Peyer's patch (tissue), 4 donors: ENCODE measurements around the gene DAPK3. TPM values are rescaled to one million over a fixed set of nuclear protein-coding genes. Genes with fewer than 3 reads are reported as not detected.

Source experiments
- DNase-seq, 3 donors: peaks; one replicate each; pipeline ENCODE4 v3.0.0-alpha.2; 2017 to 2019
- H3K27ac ChIP-seq, 4 donors: fragments of 200-600 bp; sonication (generic); one replicate each; pipeline ENCODE4 v1.5.1; 2016 to 2019
- H3K27me3 ChIP-seq, 2 donors: fragments of 200-600 bp; sonication (generic); one replicate each; pipeline ENCODE4 v1.5.1; 2019
- H3K36me3 ChIP-seq, 3 donors: fragments of 200-600 bp; sonication (generic); one replicate each; pipeline ENCODE4 v1.5.1; 2016 to 2019
- H3K4me1 ChIP-seq, 4 donors: fragments of 200-600 bp; sonication (generic); one replicate each; pipeline ENCODE4 v1.5.1; 2016 to 2019
- H3K4me3 ChIP-seq, 4 donors: fragments of 200-600 bp; sonication (generic); 1 replicate in 3 of 4; 2 replicates in 1 of 4; pipeline ENCODE4 v1.5.1; 2016 to 2019; ENCODE audit warnings: mild to moderate bottlenecking in 1 of 4
- H3K9me3 ChIP-seq, 4 donors: fragments of 200-600 bp; sonication (generic); one replicate each; pipeline ENCODE4 v1.5.1; 2016 to 2019; ENCODE audit warnings: mild to moderate bottlenecking in 1 of 4
- CTCF ChIP-seq, 6 experiments: fragments of 450-650 bp in 4 of 6; fragments of 200-600 bp in 2 of 6; sonication (generic) in 1 of 6; IDR thresholded peaks; one replicate each; pipeline ENCODE4 v1.5.1; 2017 to 2019; ENCODE audit warnings: antibody characterized with exemption in 6 of 6, mild to moderate bottlenecking in 3 of 6, moderate library complexity in 1 of 6
- POLR2A ChIP-seq, 2 donors: fragments of 450-650 bp; IDR thresholded peaks; one replicate each; pipeline ENCODE4 v1.5.1; 2017; ENCODE audit warnings: antibody characterized with exemption in 2 of 2, mild to moderate bottlenecking in 2 of 2, moderate library complexity in 2 of 2
- small RNA-seq, 2 donors: library from RNA; depleted of rRNA; stranded (forward); fragments of <200 nt; gene quantifications; one replicate each; pipeline ENCODE3, GENCODE V24; 2016
- total RNA-seq, 4 donors: library from RNA; depleted of rRNA; stranded (reverse); fragments of >200 nt; gene quantifications; one replicate each; pipeline ENCODE4 v1.1.0, GENCODE V29; 2016

The DAPK3 gene
- total RNA-seq, 4 donors from 2014 or later: 61.3 to 106 (median 88.1) TPM

GRCh38 chr19:3919793-3920192, 51.1 kb downstream of the DAPK3 start:
- no peak overlapping the region for H3K27ac ChIP-seq
- H3K4me1 ChIP-seq: no peaks in the 10 kb centered on the region
- no peak for DNase-seq
- H3K36me3 ChIP-seq: no peaks in the 10 kb centered on the region
- TF ChIP-seq POLR2A (IDR thresholded peaks at IDR 0.05) (no peak), CTCF (IDR thresholded peaks at IDR 0.05) (no peak)
- no peaks in the 10 kb centered on the region for H3K27me3 ChIP-seq
- no peak overlapping the region for H3K4me3 ChIP-seq
- H3K9me3 ChIP-seq: peaks cover 0 to 4% (median 2%) of the 10 kb centered on the region in 4 donors

GRCh38 chr19:3916033-3916432, 54.9 kb downstream of the DAPK3 start:
- Histone ChIP-seq H3K9me3 (peaks cover 0 to 4% (median 0%) of the 10 kb centered on the region in 4 donors), H3K36me3 (no peaks in the 10 kb centered on the region), H3K27me3 (no peaks in the 10 kb centered on the region), H3K4me1 (no peaks in the 10 kb centered on the region), H3K4me3 (no peak overlapping the region), H3K27ac (no peak overlapping the region)
- no peak for TF ChIP-seq POLR2A (IDR thresholded peaks at IDR 0.05)
- TF ChIP-seq CTCF (IDR thresholded peaks at IDR 0.05): no peak
- no peak for DNase-seq

GRCh38 chr19:3914199-3914598, 56.7 kb downstream of the DAPK3 start:
- TF ChIP-seq CTCF (IDR thresholded peaks at IDR 0.05) (no peak), POLR2A (IDR thresholded peaks at IDR 0.05) (no peak)
- no peaks in the 10 kb centered on the region for H3K27me3 ChIP-seq

GRCh38 chr19:3910105-3910504, 60.8 kb downstream of the DAPK3 start:
- Histone ChIP-seq H3K9me3 (peaks cover 0 to 7% (median 3%) of the 10 kb centered on the region in 4 donors), H3K27me3 (no peaks in the 10 kb centered on the region), H3K4me1 (no peaks in the 10 kb centered on the region), H3K36me3 (no peaks in the 10 kb centered on the region), H3K4me3 (no peak overlapping the region), H3K27ac (no peak overlapping the region)
- no peak for DNase-seq
- TF ChIP-seq CTCF (IDR thresholded peaks at IDR 0.05) (no peak), POLR2A (IDR thresholded peaks at IDR 0.05) (no peak)

More at GRCh38 chr19:3914199-3914598, 56.7 kb downstream of the DAPK3 start:
- H3K9me3 ChIP-seq: peaks cover 0 to 7% (median 3%) of the 10 kb centered on the region in 4 donors
- no peak for DNase-seq
- H3K4me3 ChIP-seq: no peak overlapping the region
- H3K27ac ChIP-seq: no peak overlapping the region
- H3K36me3 ChIP-seq: no peaks in the 10 kb centered on the region
- H3K4me1 ChIP-seq: no peaks in the 10 kb centered on the region

Small RNA genes lying within 50 kb of the gene (small RNA-seq; reads per million reads assigned to genes)
- gene RN7SL202P (0 reads per million in 2 donors), gene SNORD37 (4.2 to 12.7 reads per million in 2 donors)

Other genes with a start within 250 kb of the DAPK3 start
- 10 to 100 TPM; 28.5 to 48.1 (median 41.8) TPM for gene APBA3, start 209.4 kb downstream of the DAPK3 start, total RNA-seq
- 10 to 100 TPM; 21.4 to 58.5 (median 47.2) TPM for gene MRPL54, start 208.4 kb downstream of the DAPK3 start, total RNA-seq
- gene RAX2, start 198.9 kb downstream of the DAPK3 start, total RNA-seq: not detected
- gene MATK, start 184.7 kb downstream of the DAPK3 start, total RNA-seq: 10 to 100 TPM in 1 of 4 donors, 1 to 10 TPM in 3; 2.5 to 13.1 (median 5.6) TPM
- gene ZFR2, start 102.1 kb downstream of the DAPK3 start, total RNA-seq: not detected
- gene ATCAY, start 90.4 kb downstream of the DAPK3 start, total RNA-seq: under 1 TPM in 2 of 4 donors, not detected in 2; 0.13 to 0.47 TPM
- not detected for gene NMRK2, start 38.0 kb downstream of the DAPK3 start, total RNA-seq
- 1,000 to 10,000 TPM in 3 of 4 donors, 100 to 1,000 TPM in 1; 914 to 1,425 (median 1,203) TPM for gene EEF2, start 14.4 kb upstream of the DAPK3 start, total RNA-seq
- 10 to 100 TPM; 15.9 to 47.9 (median 24.2) TPM for gene PIAS4, start 36.6 kb upstream of the DAPK3 start, total RNA-seq
- gene ZBTB7A, start 95.8 kb upstream of the DAPK3 start, total RNA-seq: 100 to 1,000 TPM in 2 of 4 donors, 10 to 100 TPM in 2; 74.3 to 149 (median 96.1) TPM
- 100 to 1,000 TPM; 168 to 283 (median 220) TPM for gene MAP2K2, start 153.0 kb upstream of the DAPK3 start, total RNA-seq
- gene CREB3L3, start 182.5 kb upstream of the DAPK3 start, total RNA-seq: 100 to 1,000 TPM in 3 of 4 donors, 10 to 100 TPM in 1; 45.4 to 528 (median 270) TPM
- gene SIRT6, start 211.5 kb upstream of the DAPK3 start, total RNA-seq: 100 to 1,000 TPM in 1 of 4 donors, 10 to 100 TPM in 3; 55.3 to 115 (median 84.9) TPM
- 1 to 10 TPM in 3 of 4 donors, under 1 TPM in 1; 0.83 to 3.9 (median 1.6) TPM for gene ANKRD24, start 211.6 kb upstream of the DAPK3 start, total RNA-seq